Fibroblast of lung (primary cell): ENCODE data around the gene IQSEC3. TPM values are rescaled to one million over a fixed set of nuclear protein-coding genes. Genes with fewer than 3 reads are reported as not detected.

Experiments
- DNase-seq, 2 donors: peaks; one replicate each; pipeline versions ENCODE4 v3.0.0 to v3.0.0-alpha.2; 2010; ENCODE audit warnings: low read depth in 2 of 2
- H2AFZ ChIP-seq: 2 replicates; pipeline ENCODE4 v1.5.1; 2012; ENCODE audit warnings: low read length, control low read depth, inconsistent platforms
- H3K27ac ChIP-seq: 2 replicates; pipeline ENCODE4 v1.5.1; 2011; ENCODE audit warnings: low read length, control low read depth; ENCODE audit not compliant: insufficient read depth
- H3K27me3 ChIP-seq: 2 replicates; pipeline ENCODE4 v1.5.1; 2011; ENCODE audit warnings: mild to moderate bottlenecking, low read length; ENCODE audit not compliant: control insufficient read depth, insufficient read depth
- H3K36me3 ChIP-seq: 2 replicates; pipeline ENCODE4 v1.5.1; 2011; ENCODE audit warnings: low read length; ENCODE audit not compliant: control insufficient read depth, insufficient read depth
- H3K4me1 ChIP-seq: 2 replicates; pipeline ENCODE4 v1.5.1; 2011; ENCODE audit warnings: low read length; ENCODE audit not compliant: control insufficient read depth, insufficient read depth; ENCODE audit errors: extremely low read depth
- H3K4me2 ChIP-seq: 2 replicates; pipeline ENCODE4 v1.5.1; 2011; ENCODE audit warnings: low read length, control low read depth; ENCODE audit not compliant: insufficient read depth; ENCODE audit errors: extremely low read depth
- H3K4me3 ChIP-seq, 4 experiments: fragments of 200-600 bp in 1 of 4; sonication (generic) in 1 of 4; replicated peaks in 1 of 4; 2 replicates each; pipeline ENCODE4 v1.5.1; 2011 to 2016; ENCODE audit warnings: low read length in 4 of 4, low read depth in 3 of 4, mild to moderate bottlenecking in 3 of 4, control low read depth in 2 of 4, inconsistent platforms in 1 of 4, mixed read lengths in 1 of 4; ENCODE audit not compliant: insufficient read depth in 1 of 4; ENCODE audit errors: control extremely low read depth in 1 of 4
- H3K79me2 ChIP-seq: 2 replicates; pipeline ENCODE4 v1.5.1; 2012; ENCODE audit warnings: mild to moderate bottlenecking, low read length, inconsistent platforms; ENCODE audit not compliant: control insufficient read depth, insufficient read depth
- H3K9ac ChIP-seq: 2 replicates; pipeline ENCODE4 v1.5.1; 2011; ENCODE audit warnings: mild to moderate bottlenecking, low read length, control low read depth; ENCODE audit not compliant: insufficient read depth
- H3K9me3 ChIP-seq: 2 replicates; pipeline ENCODE4 v1.5.1; 2012; ENCODE audit warnings: low read depth, low read length; ENCODE audit not compliant: control insufficient read depth, insufficient read depth
- H4K20me1 ChIP-seq: 2 replicates; pipeline ENCODE4 v1.5.1; 2011; ENCODE audit warnings: low read length; ENCODE audit not compliant: control insufficient read depth, insufficient read depth; ENCODE audit errors: extremely low read depth
- CTCF ChIP-seq, 2 donors: IDR thresholded peaks in 1 of 2; conservative IDR thresholded peaks in 1 of 2; 1 replicate in 1 of 2; 2 replicates in 1 of 2; pipeline ENCODE4 v1.5.1; 2011 to 2012; ENCODE audit warnings: low read length in 2 of 2, control low read depth in 1 of 2, inconsistent platforms in 1 of 2, low read depth in 1 of 2, mild to moderate bottlenecking in 1 of 2
- EZH2 ChIP-seq: IDR thresholded peaks from 2 replicates; pipeline ENCODE4 v1.5.1; 2012; ENCODE audit warnings: low read length, control low read depth, mild to moderate bottlenecking; ENCODE audit errors: missing control alignments
- polyA plus RNA-seq, 2 donors: library from polyadenylated mRNA; depleted of rRNA in 1 of 2; stranded (reverse) in 1 of 2; unstranded in 1 of 2; fragments of >200 nt; gene quantifications; 2 replicates each; pipeline ENCODE4 v1.2.1, GENCODE V29; 2011 to 2012; ENCODE audit warnings: missing spikeins in 1 of 2
- total RNA-seq: library from RNA; depleted of rRNA; stranded (reverse); fragments of >200 nt; gene quantifications from 2 replicates; pipeline ENCODE4 v1.2.1, GENCODE V29; 2014

IQSEC3 gene
- total and polyA plus RNA-seq, 2 donors (not counting 1 experiment from before 2014, with no cell fraction given) = 0.14 to 1.3 TPM

- no peaks in the 10 kb centered on the region for H3K36me3 ChIP-seq
- H2AFZ ChIP-seq = no peak overlapping the region
- H3K9ac ChIP-seq = no peak overlapping the region
- TF ChIP-seq EZH2 (no peak), CTCF (conservative IDR thresholded peaks at IDR 0.05 in 1 of 2, IDR thresholded peaks at IDR 0.05 in 1 of 2; ENCODE audit: low read depth in 1 of 2, low read length in 2 of 2) (no peak)
- peaks cover 11% of the 10 kb centered on the region for H3K27me3 ChIP-seq
- no peak overlapping the region for H3K4me2 ChIP-seq
- no peak overlapping the region for H3K27ac ChIP-seq
- no peaks in the 10 kb centered on the region for H3K79me2 ChIP-seq
- H3K9me3 ChIP-seq = no peaks in the 10 kb centered on the region
- no peaks in the 10 kb centered on the region for H4K20me1 ChIP-seq
- H3K4me3 ChIP-seq = no peak overlapping the region
- no peak for DNase-seq
- no peaks in the 10 kb centered on the region for H3K4me1 ChIP-seq
Measured at GRCh38 chr12:109872-110271, 43.3 kb downstream of the IQSEC3 start.

- H3K4me2 ChIP-seq = no peak overlapping the region
- no peak overlapping the region for H3K27ac ChIP-seq
- H3K4me1 ChIP-seq = no peaks in the 10 kb centered on the region
- H2AFZ ChIP-seq = no peak overlapping the region
- H4K20me1 ChIP-seq = no peaks in the 10 kb centered on the region
- TF ChIP-seq EZH2 (no peak), CTCF (conservative IDR thresholded peaks at IDR 0.05 in 1 of 2, IDR thresholded peaks at IDR 0.05 in 1 of 2; ENCODE audit: low read depth in 1 of 2, low read length in 2 of 2) (no peak)
- no peaks in the 10 kb centered on the region for H3K9me3 ChIP-seq
- DNase-seq = no peak
- H3K9ac ChIP-seq = no peak overlapping the region
- H3K27me3 ChIP-seq = peaks cover 15% of the 10 kb centered on the region
- H3K36me3 ChIP-seq = no peaks in the 10 kb centered on the region
- H3K4me3 ChIP-seq = no peak overlapping the region
- H3K79me2 ChIP-seq = no peaks in the 10 kb centered on the region
Measured at GRCh38 chr12:111699-112493, 45.3 kb downstream of the IQSEC3 start.

GRCh38 chr12:113347-113746, 46.8 kb downstream of the IQSEC3 start:
- H3K79me2 ChIP-seq = no peaks in the 10 kb centered on the region
- TF ChIP-seq CTCF (conservative IDR thresholded peaks at IDR 0.05 in 1 of 2, IDR thresholded peaks at IDR 0.05 in 1 of 2; ENCODE audit: low read depth in 1 of 2, low read length in 2 of 2) (no peak), EZH2 (no peak)
- no peak overlapping the region for H3K9ac ChIP-seq
- DNase-seq = no peak
- no peaks in the 10 kb centered on the region for H3K4me1 ChIP-seq
- no peak overlapping the region for H3K27ac ChIP-seq
- no peaks in the 10 kb centered on the region for H3K9me3 ChIP-seq
- H3K36me3 ChIP-seq = no peaks in the 10 kb centered on the region
- H3K4me3 ChIP-seq = no peak overlapping the region
- H2AFZ ChIP-seq = no peak overlapping the region
- no peak overlapping the region for H3K4me2 ChIP-seq
- no peaks in the 10 kb centered on the region for H4K20me1 ChIP-seq
- H3K27me3 ChIP-seq = peaks cover 15% of the 10 kb centered on the region
